ENCODE measurements around the gene CA10.
A peak's percentile ranks its signal among the peaks of the same experiment; 100 is the strongest.

- peak; percentile 59 for TF ChIP-seq CTCF (IDR thresholded peaks at IDR 0.05; ENCODE audit: low read depth, low read length, poor library complexity, severe bottlenecking)
- no peak for TF ChIP-seq EZH2phosphoT487 (IDR thresholded peaks at IDR 0.05; ENCODE audit: borderline replicate concordance, low read length)
These were observed 518.3 kb downstream of the CA10 start for GRCh38 chr17:51640108-51640622.

Measured in DOHH2 (cell line).